Dedifferentiated amniotic fluid mesenchymal stem cell (primary cell): Measurements from ENCODE around the gene RGS7.
"Not testable (repeated sequence)": the region's sequence is repeated elsewhere in the genome, so short reads cannot be mapped to it uniquely, and the experiment has no call there.

ENCODE experiments used
- DNase-seq: peaks from one replicate; pipeline ENCODE4 v3.0.0-alpha.2; 2016; ENCODE audit errors: extremely low spot score

The RGS7 gene

DNA sequence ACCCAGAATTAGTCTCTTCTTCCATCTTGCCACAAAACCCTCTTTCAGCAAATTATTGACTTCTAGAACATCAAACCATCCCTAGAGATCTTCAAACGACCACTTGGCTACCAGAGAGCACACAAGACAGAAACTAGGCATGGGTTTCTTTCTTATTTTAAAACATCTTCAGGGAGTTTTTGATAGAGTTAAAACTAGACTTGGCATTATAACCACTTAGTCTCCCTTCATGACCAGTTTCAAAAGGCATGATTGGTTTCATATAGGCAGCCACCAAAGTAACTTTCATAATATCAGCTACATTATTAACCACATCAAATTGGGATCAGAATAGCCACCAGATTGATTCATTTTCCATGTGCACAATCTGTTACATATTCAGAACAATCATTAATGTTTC is 376.7 kb downstream of the RGS7 start:
- DNase-seq: no peak

GRCh38 chr1:240976685-240977084 is 380.3 kb downstream of the RGS7 start:
- no peak for DNase-seq

DNA sequence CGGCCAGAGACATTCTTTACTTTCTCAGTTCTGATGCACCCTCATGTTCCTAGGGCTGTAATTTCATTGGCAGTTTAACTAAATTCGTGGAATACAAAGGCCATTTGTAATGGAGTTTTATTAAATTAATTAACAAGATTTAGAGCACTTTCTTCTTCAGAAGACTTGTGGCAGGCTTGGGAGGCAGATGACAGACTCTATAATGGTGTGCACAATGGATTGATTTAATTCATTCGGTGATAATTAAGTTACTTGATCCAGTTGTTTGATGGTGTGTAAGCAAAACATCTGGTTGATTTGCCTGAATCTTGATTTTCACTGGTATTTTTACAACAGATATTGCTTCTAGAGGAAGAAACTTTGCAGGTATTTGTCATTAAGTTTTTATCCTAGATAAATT is 383.1 kb downstream of the RGS7 start:
- DNase-seq: no peak

DNA sequence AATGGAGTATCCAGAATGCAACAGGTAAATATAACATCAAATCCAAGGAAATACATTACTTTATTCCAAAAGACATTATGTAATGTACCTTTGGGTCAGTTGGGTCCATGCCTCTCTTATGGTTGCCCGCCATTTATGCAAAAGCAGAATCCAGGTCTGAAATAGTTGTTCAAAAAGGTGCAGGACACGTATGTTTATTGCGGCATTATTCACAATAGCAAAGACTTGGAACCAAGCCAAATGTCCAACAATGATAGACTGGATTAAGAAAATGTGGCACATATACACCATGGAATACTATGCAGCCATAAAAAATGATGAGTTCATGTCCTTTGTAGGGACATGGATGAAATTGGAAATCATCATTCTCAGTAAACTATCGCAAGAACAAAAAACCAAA is 384.9 kb downstream of the RGS7 start:
- DNase-seq: not testable (repeated sequence)

GRCh38 chr1:240970253-240970652 is 386.8 kb downstream of the RGS7 start:
- no peak for DNase-seq

DNA sequence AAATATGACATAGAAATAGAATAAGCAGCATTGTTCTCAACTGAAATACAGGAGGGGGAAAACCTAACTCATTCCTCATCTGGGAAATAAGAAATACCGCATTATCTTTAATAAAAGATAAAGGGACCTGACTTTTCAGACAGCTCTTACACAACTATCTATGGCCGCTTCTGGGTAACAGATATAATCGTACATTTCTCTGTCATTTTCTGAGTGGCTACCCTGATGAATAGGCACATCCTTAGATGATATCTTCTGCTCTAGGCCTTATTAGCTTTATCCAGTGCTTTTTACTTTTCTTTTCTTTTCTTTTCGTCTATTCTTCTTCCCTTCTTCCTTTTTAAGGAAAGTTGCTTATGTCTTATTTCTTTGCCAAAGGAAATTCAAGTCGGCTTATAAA is 388.1 kb downstream of the RGS7 start:
- no peak for DNase-seq

DNA sequence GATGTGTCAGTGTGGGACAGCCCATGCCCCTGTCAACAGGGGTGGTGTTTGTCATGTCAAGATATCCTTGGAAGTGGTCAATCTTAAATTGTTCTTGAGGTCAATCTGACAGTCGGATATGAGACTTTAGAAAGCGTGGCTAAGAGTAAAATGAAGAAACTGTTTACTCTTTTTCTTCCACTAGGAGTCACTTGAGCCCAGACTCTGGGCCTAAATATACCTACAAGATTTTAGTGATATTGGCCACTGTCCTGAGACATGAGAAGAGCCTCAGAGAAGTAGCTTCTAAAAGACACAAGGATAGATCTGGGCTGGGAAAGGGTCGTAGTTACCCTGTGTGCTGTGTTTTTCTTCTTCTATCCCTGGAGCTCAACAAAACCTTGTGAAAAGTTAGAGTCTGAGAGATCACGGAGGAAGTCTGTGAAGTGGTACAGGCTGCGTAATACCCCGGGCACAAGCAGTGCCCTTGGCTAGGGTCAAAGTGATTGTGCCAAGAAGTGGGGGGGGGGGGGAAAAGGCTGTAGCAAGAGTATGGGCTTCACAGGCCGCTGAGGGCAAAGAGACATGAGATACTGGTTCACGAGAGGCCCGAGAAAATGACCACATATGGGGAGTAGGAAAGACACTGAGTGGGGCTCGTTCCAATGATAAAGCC is 389.8 kb downstream of the RGS7 start:
- DNase-seq: no peak

DNA sequence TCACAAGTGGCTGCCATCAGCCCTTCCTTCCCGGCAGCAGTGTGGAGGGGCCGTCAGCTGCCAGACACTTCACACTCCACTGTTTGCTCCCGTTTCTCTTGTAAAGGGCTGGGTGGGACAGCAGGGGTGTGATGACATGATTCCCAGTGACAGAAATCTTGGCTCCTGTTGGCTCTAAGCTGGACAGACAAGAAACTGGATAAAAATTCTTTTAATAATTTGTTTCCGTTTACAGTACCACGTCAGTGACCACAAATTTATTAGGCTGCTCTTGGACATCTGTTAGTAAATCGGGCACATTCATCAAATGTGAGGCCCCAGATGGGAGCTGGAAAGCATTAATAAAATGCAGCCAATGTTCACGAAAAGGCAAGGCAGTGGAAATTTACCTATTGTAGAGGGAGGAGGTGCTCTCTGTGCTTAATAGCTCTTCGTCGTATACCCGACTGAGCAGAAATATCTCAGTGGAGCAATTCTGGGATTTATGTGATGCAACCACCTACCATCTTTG is 391.4 kb downstream of the RGS7 start:
- DNase-seq: no peak

DNA sequence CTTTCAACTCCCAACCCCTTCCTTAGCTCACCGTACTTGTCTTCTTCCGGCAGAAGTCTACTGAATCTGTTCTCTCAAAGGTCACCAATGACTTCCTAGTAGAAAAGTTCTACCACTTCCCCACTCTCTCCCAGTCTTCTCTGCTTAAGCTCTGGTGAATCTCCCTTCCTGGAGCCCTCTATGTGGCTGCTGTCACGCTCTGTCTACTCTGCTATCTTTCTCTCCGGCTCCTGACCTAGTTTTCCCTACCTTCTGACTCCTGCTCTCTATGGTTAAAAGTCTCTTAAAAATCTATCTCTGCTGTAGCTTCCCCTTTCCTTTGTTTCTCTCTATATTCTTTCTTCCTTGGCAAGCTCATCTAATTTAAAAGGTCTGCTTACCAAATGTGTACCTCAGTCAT is 394.9 kb downstream of the RGS7 start:
- no peak for DNase-seq

DNA sequence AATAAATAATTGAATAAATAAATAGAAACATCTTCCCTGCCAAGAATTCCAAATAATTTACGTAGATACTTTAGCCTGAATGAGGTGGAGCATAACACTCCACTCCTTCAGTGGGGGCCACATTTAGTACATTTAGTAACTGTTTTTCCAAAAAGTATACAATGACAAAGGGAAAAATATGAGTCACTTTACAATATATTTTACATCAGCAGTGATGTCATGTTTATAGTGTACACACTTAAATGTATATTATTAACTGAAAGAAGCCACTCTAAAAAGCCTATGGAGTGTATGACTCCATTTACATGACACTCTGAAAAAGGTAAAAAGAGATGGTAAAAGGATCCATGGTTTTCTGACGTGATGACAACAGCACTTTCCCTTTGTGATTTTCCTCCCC is 400.6 kb downstream of the RGS7 start:
- no peak for DNase-seq

DNA sequence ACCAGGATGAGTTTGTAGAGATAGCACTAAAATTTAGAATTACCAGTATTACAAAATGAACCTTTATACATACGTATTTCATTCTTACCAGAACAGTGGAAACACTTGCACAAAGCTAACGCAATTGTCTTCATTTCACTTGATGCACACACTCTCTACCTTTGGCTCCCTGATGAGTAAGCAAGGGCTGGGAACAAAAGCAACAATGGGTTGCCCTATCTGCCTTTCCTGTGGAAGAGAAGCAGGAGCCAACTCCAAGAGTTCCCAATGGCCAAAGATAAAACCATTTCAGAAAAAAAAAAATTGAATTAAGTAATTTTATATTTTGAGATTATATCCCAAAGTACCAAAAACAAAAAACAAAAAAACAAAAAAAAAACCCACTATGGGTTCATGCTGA is 401.0 kb downstream of the RGS7 start:
- DNase-seq: no peak

DNA sequence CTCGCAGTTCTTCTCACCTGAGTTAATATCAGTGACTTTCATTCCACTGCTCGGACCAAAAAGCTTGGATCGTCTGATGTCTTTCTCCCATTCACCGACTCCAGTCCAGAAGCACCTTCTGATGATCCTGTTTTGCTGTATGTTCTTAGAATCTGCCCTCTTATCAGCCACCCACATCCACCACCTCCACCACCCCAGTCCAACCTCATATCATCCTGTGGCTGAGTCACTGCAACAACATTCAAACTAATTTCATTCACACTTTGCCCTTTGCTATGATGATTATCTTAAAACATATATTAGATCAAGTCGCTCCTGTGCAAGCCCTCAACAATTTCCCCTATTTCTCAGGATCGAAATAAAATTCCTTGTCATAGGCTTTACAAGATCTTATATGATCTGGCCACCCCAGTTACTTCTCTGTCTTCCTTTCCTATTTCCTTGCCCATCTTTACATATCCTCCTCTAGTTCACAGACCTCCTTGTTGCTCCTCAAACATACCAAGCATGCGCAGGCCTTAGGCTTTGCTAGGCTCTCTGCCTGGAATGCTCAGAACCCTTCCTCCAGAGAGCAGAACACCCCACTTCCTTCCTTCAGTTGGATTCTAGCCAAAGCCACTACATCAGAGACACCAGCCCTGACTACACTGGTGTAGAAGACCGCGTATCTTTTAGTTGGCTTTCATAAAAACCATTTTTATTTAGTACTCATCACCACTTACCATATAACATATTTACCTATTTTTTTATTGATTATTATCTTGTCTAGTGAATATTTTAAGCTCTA is 409.4 kb downstream of the RGS7 start:
- no peak for DNase-seq

DNA sequence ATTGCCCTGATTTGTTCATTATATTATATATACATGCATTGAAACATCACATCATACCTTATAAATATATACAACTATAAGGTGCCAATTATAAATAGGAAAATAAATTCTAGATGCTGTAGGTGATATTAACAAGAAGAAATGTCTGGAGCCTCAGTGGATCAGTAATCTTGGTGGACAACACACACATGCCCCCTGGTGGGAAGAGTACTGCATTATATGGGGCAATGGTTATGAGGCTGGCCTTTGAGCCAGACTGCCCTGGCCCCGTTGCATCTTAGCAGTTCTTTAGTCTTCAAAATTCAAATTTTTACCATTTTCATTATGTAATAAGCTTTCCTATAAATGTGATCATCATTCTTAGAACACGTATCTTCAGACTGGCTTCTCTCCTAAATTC is 410.1 kb downstream of the RGS7 start:
- peak; percentile 46 for DNase-seq

GRCh38 chr1:240942901-240943300 is 414.1 kb downstream of the RGS7 start:
- DNase-seq: no peak

GRCh38 chr1:240941701-240942370 is 415.2 kb downstream of the RGS7 start:
- no peak for DNase-seq

GRCh38 chr1:240936911-240937668 is 419.9 kb downstream of the RGS7 start:
- no peak for DNase-seq

- no peak for DNase-seq
These were observed 421.1 kb downstream of the RGS7 start for GRCh38 chr1:240935920-240936319.

GRCh38 chr1:240931031-240931430 is 426.0 kb downstream of the RGS7 start:
- DNase-seq: no peak

DNA sequence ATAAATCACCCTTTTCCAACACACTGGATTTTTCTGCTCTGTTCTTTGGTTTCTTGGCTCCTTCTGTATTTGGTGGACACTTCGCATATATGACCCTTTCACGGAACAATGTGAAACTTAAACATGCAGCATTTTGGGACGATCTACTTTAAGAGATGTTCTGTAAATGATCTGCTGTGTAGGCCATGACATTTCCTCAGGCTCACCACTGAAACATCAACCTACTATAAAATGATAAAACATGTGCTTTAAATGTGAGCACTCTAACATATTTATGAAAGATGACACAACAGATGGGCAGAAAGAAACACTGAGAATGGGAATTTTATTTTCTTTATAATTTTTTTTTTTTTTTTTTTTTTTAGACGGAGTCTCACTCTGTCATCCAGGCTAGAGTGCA is 428.7 kb downstream of the RGS7 start:
- DNase-seq: no peak

- no peak for DNase-seq
These were observed 429.2 kb downstream of the RGS7 start for GRCh38 chr1:240927821-240928220.

DNA sequence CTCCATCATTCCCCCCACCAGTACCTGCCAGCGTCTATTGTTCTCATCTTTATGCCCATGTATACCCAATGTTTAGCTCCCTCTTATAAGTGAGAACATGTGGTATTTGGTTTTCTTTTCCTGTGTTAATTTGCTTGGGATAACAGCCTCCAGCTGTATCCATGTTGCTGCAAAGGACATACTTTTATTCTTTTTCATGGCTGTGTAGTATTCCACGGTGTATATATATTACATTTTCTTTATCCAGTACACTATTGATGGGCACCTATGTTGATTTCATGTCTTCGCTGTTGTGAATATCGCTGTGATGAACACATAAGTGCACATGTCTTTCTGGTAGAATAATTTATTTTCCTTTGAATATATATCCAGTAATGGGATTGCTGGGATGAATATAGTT is 431.7 kb downstream of the RGS7 start:
- DNase-seq: no peak

DNA sequence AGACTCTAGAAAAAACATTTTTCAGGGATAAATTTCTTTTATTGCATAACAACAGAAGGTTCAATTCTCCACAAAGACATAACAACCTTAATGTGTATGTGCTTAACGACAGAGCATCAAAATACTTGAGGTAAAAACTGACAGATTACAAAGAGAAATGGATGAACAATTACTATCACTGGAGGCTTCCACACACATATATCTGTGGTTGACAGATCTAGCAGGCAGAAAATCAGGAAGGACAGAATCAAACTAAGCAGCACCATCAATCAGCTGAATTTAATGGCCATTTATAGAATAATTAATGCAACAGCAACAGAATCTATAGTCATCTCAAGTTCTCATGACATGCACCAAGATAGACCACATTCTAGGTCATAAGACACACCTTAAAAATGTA is 439.0 kb downstream of the RGS7 start:
- DNase-seq: no peak
